GM12892 (cell line): ENCODE data around the gene C1S.

ENCODE experiments used
- POLR2A ChIP-seq: IDR thresholded peaks from 2 replicates; pipeline ENCODE4 v1.6.1; 2011; ENCODE audit warnings: low read depth, low read length, control low read depth
- POLR2AphosphoS5 ChIP-seq: IDR thresholded peaks from 2 replicates; pipeline ENCODE4 v1.6.1; 2011; ENCODE audit warnings: low read depth, low read length, control low read depth
- TAF1 ChIP-seq: IDR thresholded peaks from 2 replicates; pipeline ENCODE4 v1.6.1; 2011; ENCODE audit warnings: low read depth, mild to moderate bottlenecking, control low read depth, low read length, borderline replicate concordance

GRCh38 chr12:7059780-7060179 lies 738 bp upstream of the C1S start:
- TF ChIP-seq POLR2A (no peak), POLR2AphosphoS5 (no peak), TAF1 (no peak)
